Upper lobe of left lung (tissue), 4 donors: Measurements from ENCODE around the gene EEF1AKMT1.

ENCODE experiments used
- EP300 ChIP-seq, 4 donors: sonication (generic); formaldehyde crosslinking; IDR thresholded peaks; one replicate each; pipeline ENCODE4 v1.5.1; 2017; ENCODE audit warnings: antibody characterized with exemption in 4 of 4, control low read depth in 2 of 4
- POLR2A ChIP-seq, 4 donors: fragments of 450-650 bp; IDR thresholded peaks; one replicate each; pipeline ENCODE4 v1.5.1; 2016 to 2017; ENCODE audit warnings: antibody characterized with exemption in 4 of 4, mild to moderate bottlenecking in 2 of 4
- TF ChIP-seq, protein P1 (sequence below), 6 experiments: fragments of 450-650 bp in 4 of 6; fragments of 200-600 bp in 2 of 6; sonication (generic) in 2 of 6; IDR thresholded peaks; one replicate each; pipeline ENCODE4 v1.5.1; 2016 to 2019; ENCODE audit warnings: antibody characterized with exemption in 6 of 6

DNA sequence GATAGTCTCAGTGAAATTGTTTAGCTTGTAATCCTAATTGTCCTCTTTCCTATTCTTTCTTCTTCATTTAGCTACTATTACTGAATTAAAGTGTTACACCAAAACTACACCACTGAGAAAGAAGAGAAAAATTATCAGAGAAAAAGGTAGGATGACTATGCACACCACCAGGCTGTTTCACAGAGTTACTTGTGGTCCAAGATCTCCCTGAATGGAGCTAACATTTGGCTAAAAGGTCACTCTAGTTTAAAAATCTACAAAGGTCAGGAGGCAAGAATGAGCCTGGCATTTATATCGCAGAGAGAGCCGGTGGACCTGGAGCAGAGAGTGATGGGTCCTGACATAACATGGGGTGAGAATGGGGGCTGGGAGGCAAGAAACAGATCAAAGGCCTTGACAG is 37.0 kb upstream of the EEF1AKMT1 start:
- TF ChIP-seq, protein P1, sequence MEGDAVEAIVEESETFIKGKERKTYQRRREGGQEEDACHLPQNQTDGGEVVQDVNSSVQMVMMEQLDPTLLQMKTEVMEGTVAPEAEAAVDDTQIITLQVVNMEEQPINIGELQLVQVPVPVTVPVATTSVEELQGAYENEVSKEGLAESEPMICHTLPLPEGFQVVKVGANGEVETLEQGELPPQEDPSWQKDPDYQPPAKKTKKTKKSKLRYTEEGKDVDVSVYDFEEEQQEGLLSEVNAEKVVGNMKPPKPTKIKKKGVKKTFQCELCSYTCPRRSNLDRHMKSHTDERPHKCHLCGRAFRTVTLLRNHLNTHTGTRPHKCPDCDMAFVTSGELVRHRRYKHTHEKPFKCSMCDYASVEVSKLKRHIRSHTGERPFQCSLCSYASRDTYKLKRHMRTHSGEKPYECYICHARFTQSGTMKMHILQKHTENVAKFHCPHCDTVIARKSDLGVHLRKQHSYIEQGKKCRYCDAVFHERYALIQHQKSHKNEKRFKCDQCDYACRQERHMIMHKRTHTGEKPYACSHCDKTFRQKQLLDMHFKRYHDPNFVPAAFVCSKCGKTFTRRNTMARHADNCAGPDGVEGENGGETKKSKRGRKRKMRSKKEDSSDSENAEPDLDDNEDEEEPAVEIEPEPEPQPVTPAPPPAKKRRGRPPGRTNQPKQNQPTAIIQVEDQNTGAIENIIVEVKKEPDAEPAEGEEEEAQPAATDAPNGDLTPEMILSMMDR (IDR thresholded peaks at IDR 0.05), result no peak
- TF ChIP-seq POLR2A (IDR thresholded peaks at IDR 0.05) (no peak), EP300 (IDR thresholded peaks at IDR 0.05) (no peak)
